NCI-H1694 (cell line): ENCODE data around the gene TRAPPC14.

Source experiments
- DNase-seq: peaks from one replicate; lab custom pipeline; 2025; lab: John Stamatoyannopoulos, UW

TRAPPC14 gene

DNA sequence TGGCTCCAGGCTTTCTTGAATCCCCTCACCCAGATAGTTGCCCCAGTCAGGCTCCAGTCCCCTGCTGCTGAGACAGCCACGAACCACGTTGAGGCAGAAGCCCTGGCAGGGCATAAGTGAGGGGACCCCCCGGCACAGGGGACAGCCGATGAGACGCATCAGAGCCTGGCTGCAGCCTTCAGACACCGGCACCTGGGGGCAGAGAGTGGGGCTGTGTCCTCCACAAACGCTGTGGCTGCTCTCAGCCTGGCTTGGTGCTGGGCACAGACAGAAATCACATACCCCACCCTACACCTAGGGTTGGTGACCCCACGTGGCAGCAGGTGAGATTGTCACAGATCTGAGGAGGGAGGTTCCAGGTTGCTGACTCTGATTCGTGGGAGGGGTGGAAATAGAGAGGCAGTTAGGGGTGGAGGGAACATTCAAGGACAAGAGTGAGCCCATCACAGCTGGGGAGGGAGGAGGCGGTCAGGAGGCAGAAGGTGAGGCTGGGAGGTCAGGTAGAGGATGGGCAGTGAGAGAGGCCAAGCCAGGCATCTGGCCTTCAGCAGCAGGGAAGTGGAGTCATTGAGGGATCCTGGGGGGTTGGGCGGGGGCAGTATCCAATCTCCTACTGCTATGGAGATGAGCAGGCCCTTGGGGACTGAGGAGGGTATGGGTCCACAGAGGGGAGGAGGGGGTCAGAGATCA lies 15.4 kb upstream of the TRAPPC14 start:
- DNase-seq: no peak

GRCh38 chr7:100171840-100172239 lies 13.3 kb upstream of the TRAPPC14 start:
- no peak for DNase-seq

DNA sequence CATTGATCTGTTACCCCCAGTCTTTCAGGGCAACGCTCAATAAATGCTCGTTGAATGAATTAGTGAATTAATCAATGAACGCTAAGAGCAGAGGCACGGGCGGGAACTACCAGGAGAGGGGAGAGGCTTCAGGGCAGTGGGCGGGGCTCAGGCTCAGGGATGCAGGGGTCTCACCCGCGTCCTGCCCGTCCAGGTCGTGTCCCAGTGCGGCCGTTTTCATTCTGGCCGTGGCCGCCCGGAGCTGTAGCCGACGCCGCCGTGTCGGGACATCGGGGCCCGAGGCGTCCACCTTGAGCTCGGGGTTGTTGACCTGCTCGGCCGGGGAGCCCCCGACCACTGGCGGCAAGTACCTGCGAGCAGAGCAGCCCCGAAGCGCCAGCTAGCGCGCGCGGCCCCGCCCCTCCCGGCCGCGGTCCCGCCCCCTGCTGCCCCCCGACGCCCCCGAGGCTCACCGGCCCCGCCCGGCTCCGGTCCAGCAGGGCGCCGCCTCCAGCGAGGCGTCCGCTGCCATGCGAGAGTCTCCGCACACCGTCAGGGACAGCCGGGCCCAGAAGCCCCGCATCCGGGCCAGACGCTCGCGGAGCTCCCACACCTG lies 12.7 kb upstream of the TRAPPC14 start:
- DNase-seq: no peak

GRCh38 chr7:100170101-100170897 lies 11.8 kb upstream of the TRAPPC14 start:
- DNase-seq: no peak

- no peak for DNase-seq
Measured at GRCh38 chr7:100169147-100169850, 10.8 kb upstream of the TRAPPC14 start.

DNA sequence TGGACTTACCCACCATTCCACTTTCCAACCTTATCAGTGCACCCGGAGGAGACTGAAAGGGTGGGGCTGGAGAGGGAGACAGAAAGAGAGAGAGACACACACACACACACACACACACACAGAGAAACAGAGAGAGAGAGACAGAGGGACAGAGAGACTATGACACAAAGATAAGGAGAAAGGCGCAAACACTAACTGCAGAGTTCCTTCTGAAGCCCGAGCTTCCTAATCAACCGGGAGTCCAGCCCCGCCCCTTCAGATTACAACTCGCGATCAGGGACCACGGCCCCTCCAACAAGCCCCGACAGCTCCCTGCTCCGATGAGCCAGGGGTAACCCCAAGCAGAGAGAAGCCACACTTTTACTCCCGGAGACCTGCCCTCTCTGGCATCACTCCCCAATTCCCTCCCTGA lies 9.4 kb upstream of the TRAPPC14 start:
- no peak for DNase-seq

DNA sequence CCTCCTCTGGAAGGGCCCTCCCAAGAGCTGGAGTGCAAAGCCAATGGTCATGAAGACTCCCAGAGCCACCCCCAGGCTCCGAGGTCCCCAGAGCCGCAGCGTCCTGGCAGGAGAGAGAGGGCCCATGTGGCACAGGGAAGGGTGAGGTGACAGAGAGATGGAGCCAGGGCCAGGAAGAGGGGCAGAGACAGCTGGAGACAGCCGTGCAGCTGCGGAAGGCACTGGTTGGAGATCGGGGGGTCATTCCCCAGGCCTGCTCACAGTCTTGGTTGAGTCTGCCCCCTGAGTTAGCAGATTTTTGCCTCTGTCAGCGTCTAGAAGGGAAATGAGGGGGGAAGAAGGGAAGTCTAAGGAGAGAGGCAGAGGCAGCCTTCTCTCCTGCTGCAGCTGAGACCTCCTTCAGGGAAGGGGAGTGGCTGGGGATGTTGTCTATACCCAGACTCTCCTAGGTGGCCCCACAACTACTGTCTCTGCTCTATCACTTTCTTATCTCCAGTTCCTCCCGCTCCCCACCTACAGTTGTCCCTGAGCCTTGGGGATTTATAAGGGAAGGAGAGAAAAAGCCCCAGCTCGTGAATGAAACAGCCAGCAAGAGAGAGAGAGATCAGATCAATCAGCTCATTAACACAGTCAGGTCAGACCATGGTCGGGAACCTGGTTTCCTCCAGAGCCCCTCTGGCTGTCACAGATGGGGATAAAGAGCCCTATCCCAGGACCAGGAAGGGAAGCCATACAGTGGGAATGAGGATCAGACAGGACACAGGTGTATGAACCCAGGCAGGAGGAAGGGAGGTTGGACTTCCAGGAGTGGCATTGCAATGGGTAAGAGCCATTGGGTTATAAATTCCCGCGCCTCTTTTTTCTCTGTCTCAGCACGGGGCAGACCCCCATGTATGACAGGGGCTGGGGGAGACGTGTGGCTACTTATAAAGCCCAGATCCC lies 8.7 kb upstream of the TRAPPC14 start:
- DNase-seq: no peak

DNA sequence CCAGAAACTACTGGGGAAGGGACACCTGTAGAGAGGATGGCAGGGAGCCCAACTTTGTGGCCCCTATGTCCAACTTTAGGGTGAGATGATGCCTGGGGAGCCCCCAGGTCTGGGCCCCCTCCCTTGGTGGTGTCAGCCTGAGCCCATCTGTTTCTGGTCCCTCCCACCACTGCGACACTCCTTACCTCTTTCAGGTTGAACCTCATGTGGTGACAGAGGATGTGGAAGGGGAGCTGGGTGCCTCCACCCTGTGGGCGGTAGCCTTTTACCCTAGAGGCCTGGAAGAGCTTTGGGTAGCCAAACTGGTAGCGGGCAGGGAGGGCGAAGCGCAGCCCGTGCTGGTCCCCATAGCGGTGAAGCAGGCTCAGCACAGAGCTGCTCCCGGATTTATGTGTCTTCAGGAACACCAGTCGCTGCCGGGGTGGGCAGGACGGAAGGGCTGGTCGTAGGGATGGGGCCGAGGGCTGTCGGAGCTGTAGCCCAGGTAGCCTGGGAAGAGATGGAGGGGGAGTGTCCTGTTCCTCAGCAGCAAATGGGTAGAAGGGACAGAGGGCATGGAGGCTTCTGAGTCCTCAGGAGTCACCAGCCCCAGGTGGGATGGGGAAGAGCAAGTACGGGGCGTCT lies 7.9 kb upstream of the TRAPPC14 start:
- no peak for DNase-seq

DNA sequence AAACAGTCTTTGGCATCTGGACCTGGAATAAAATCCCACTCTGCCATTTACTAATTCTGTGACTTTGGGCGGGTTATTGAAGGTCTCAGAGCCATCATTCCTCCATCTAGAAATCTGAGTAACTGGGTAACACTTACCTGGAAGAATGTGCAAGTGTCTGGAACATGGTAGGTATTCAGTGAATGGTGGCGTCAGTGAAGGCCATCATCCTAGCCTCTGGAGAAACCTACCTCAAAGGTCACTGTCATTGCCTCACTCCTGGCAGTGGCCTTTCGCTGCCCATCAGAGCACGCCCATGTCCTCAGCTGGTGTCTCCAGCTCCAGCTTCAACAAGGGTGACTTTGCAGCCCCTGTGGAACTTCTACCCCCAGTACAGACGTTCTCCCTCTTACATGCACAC lies 5.3 kb upstream of the TRAPPC14 start:
- DNase-seq: no peak

DNA sequence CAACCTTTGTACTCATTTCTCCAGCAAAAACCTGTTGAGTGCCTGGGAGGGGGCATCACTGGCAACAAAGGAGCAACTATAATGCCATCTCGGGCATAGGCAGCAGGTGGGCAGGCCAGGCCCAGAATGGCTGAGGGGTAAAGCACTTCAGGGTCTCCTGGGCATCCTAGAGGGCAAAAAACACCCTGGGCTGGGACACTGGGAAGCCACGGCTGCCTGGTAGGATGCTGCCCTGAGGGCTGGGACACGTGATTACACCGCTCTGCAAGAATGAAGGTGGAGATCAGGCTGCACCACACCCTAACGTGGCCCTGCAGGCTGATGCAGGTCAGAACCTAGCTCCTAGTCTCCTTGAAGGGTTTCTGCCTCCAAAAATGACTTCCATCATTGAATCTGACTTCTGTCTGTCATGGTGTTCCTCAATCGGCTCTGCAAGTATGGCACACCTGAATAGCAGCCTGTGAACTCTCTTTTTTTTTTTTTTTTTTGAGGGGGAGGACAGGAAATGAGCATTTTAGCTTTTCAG lies 4.5 kb upstream of the TRAPPC14 start:
- no peak for DNase-seq

DNA sequence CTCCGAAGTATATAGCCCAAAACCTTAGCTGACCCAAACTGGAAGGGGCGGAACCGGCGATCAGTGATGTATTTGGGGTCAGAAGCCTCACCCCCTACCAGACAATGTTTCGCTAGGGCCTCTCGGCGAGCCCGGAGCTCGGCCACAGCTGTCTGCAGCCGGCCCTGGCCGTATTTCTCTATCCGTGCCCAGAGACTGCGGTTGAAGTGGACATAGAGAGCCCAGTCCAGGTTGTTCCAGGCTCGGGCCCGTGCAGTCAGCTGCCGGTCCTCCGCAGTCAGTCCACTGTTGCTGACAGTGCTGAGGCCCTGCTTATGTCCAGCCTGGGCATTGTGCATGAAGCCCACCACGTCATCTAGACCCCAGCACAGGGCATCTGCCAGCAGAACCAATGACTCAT lies 1.5 kb upstream of the TRAPPC14 start:
- DNase-seq: no peak

DNA sequence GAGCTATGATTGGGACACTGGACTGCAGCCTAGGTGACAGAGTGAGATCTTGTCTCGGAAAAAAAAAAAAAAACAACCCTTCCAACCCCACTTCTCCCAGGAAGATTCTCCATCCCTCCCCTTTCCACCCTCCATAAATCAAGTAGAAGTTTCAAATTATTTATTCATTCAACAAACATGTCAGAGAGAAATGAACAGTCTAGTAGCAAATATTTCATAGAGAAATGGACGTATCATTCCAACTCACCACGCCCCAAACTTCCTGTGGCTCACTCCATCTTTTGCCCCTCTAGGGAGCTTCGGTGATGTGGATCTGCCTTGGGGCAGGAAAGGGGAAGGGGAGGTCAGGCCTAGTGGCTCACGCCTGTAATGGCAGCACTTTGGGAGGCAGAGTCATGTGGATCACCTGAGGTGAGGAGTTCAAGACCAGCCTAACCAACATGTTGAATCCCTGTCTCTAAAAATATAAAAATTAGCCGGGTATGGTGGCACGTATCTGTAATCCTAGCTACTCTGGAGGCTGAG lies 638 bp upstream of the TRAPPC14 start:
- DNase-seq: no peak

DNA sequence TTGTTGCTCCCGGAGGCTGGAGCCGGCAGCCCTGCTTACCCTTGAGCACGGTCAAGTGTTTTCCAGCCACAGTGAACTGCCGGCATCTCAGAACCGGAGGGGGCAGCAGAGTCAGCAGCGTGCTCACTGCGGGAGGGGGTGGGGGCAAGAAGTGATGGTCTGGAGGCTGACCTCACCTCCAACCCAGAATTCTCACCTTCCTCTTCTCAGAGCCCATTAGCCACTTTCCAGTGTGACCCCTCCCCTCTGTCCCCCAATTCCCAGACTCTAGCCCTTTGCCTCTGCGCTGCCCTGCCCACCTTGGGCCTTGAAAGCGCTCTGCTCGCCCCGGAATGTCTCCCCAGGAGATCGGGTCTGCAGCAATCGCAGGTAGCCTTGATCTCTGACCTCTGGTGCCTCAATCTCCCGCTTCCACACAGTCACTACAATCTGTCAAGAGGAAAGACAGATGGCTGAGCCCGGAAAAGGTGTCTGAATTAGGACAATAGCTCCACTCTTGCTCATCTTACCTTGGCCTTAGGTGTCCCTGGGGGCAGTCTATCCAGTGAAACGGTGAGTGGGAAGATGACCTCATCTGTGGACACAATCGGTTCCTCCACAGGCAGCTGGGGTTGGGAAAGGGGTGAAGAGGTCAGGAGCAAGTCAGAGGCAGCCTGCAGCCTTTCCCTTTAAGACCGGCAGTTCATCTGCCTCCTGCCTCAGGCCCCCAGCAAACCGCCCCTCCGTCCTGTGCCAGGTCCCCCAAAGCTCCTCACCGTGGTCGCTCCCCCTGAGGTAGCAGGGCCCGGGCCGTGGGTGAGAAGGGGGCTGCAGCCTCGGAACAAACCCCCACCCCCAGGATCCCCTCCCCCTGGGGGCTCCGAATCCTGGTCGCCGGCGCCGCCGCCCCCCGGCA lies 942 bp downstream of the TRAPPC14 start:
- no peak for DNase-seq

GRCh38 chr7:100157069-100157333 lies 1.5 kb downstream of the TRAPPC14 start:
- DNase-seq: no peak

DNA sequence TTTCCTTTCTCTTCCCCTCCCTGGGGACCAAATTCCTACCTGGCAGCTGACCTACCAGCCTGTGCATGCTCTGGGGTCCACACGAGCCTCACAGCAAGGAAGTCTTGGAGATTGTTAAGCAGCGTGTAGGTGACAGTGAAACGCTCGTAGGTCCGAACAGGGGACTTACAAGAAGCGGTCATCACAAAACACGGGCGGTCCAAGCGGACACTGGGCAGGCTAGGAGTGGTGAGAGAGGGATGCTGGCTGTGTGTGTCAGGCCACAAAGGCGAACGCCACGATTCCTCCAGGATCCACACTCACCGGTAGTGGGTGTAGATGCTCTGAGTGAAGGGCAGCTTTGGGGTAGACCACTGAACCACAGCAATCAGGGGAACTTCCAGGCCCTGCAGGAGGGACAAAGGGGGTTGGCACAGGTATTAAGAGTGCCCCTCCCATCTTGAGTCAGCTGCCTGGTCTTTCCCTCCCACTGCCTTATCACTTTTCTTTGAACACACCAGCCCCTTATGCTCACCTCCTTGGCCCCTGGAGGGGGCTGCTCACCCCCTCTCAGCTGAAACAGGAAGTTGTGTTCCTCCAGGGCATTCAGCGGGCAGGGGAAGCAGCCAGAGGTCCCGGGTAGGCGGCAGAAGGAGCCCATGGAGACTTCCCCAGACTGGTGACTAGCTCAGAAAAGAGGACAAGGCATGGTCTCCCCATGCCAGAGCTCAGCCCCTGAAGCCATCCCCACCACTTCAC lies 2.0 kb downstream of the TRAPPC14 start:
- no peak for DNase-seq

DNA sequence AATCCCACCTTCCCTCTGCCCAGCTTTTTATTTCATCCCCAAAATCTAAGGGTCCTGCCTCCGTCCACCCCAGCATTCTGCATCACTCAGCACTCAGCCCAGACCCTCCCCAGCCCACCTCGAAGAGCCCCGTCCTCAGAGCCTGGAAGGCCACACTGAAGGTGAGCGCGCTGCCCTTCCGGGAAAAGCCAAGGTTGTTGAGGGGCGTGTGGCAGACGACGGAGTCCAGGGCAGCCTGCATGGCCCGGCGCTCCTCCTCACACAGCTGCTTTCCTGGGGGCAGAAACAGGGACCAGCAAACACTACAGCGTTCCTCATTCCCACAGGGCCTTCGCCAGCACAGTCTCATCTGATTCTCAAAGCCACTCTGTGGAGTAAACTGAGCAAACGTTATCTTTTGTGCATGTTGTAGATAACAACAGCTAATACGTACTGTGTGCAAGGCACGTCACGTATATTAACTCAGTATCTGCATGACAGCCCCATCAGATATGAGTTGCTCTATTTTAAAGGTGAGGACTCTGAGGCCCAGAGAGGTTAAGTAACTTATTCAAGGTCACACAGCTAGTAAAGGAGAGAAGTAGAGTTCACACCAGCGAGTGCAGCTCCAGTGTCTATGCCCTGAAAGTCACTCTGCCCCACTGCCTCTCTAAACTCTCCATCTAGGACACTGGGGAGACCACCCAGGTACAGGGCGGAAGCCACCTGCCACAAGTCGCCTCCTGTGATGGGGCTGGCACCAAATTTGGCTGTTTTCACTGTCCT lies 2.8 kb downstream of the TRAPPC14 start:
- DNase-seq: no peak

GRCh38 chr7:100154651-100155491 lies 3.7 kb downstream of the TRAPPC14 start:
- no peak for DNase-seq
